LNCaP clone FGC (cell line): ENCODE data around the gene CPNE8.

ENCODE experiments used
- DNase-seq: peaks from one replicate; pipeline ENCODE4 v3.0.0-alpha.2; 2011; ENCODE audit warnings: low read depth
- H3K4me3 ChIP-seq: 2 replicates; pipeline ENCODE4 v1.5.1; 2011; ENCODE audit warnings: mild to moderate bottlenecking, low read depth, low read length, control low read depth
- CTCF ChIP-seq: IDR thresholded peaks from 2 replicates; pipeline ENCODE4 v1.5.1; 2012; ENCODE audit warnings: mild to moderate bottlenecking; ENCODE audit not compliant: control insufficient read depth, insufficient read depth; ENCODE audit errors: extremely low read depth

The CPNE8 gene

GRCh38 chr12:38708466-38708865 is 196.9 kb downstream of the CPNE8 start:
- TF ChIP-seq CTCF: no peak
- no peak overlapping the region for H3K4me3 ChIP-seq
- DNase-seq: no peak

- no peak for DNase-seq
- no peak overlapping the region for H3K4me3 ChIP-seq
- no peak for TF ChIP-seq CTCF
Observed at GRCh38 chr12:38707648-38708047, 197.7 kb downstream of the CPNE8 start.

- no peak for TF ChIP-seq CTCF
- DNase-seq: no peak
- H3K4me3 ChIP-seq: no peak overlapping the region
Observed at GRCh38 chr12:38697289-38697688, 208.1 kb downstream of the CPNE8 start.

- no peak for TF ChIP-seq CTCF
Observed at GRCh38 chr12:38695057-38695456, 210.3 kb downstream of the CPNE8 start.

GRCh38 chr12:38691164-38691563 is 214.2 kb downstream of the CPNE8 start:
- no peak for TF ChIP-seq CTCF
- no peak for DNase-seq
- no peak overlapping the region for H3K4me3 ChIP-seq

More at GRCh38 chr12:38695057-38695456, 210.3 kb downstream of the CPNE8 start:
- no peak overlapping the region for H3K4me3 ChIP-seq
- no peak for DNase-seq

- no peak for TF ChIP-seq CTCF
- no peak for DNase-seq
- no peak overlapping the region for H3K4me3 ChIP-seq
Observed at GRCh38 chr12:38690646-38691045, 214.7 kb downstream of the CPNE8 start.

- no peak for DNase-seq
- H3K4me3 ChIP-seq: no peak overlapping the region
- no peak for TF ChIP-seq CTCF
Observed at GRCh38 chr12:38689704-38690103, 215.7 kb downstream of the CPNE8 start.
